HG02981 (cell line): ENCODE data around the gene INPP5D.
A peak's percentile ranks its signal among the peaks of the same experiment; 100 is the strongest.
"Not testable (repeated sequence)": the region's sequence is repeated elsewhere in the genome, so short reads cannot be mapped to it uniquely, and the experiment has no call there.

Experiments used
- ATAC-seq: cut with Tn5 transposase; IDR thresholded peaks from one replicate; pipeline ENCODE4 v1.9.1; 2021; ENCODE audit warnings: mild to moderate bottlenecking, moderate library complexity; ENCODE audit not compliant: unreplicated experiment

INPP5D gene

DNA sequence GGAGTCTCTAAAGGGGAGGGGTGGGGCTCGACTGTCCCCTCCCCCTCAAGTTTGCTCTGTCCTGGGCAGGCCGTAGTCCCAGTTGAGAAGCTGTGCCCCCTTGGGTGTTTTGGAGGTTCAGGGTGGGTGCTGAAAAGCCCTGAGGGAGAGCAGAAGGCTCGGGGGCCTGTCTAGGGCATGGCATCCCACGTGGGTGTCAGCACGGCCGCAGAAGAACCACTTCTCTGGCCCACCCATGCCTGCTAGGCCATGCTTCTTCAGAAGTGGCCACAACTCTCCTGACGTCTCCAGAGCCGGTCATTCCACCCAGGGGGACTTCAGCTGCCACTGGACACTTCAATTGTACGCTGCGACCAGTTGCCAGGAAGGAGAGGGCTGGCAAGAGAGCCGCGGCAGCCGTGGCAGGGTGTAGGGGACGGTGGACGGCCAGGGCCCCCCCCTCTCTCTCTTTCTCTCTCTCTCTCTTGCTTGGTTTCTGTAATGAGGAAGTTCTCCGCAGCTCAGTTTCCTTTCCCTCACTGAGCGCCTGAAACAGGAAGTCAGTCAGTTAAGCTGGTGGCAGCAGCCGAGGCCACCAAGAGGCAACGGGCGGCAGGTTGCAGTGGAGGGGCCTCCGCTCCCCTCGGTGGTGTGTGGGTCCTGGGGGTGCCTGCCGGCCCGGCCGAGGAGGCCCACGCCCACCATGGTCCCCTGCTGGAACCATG is at the start of gene INPP5D:
Gene INPP5D (plus strand): TSS at position 546 of the 704 bp plus-strand sequence. CDS start 137 bp downstream, at position 683.
- peak; percentile 52 for ATAC-seq

DNA sequence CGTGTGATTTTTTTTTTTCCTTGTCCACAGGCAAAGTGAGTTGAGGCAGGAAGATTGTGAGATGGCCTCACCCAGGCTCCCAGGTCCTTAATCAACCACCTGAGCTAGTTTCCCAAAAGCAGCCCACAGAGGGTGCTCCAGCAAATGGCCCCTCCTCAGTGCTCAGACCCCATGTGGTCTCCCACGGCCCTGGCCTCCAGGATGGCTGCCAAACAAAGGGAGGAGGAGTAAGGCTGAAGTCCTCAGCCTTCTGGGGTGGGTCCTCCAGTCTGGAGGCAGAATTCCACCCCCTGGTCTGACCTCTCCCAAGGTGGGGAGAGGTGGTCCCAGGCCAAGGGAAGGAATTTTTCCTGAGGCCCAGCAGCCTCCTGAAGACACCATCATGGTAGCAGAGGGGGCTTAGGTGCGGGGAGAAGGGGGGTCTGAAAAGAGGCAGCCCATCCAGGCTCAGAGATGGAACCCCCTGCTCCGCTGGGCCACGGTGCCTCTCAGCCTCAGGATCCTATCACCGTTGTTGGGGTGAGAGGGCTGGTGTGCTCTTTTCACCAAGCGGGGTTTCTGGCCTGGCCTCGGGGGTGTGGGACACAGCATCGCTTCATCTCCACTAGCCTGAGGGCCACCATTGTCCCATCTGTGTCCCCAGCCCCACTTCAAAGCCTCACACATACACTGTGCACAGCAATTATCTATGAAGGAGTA is 49.4 kb upstream of the INPP5D start:
- ATAC-seq = no peak

DNA sequence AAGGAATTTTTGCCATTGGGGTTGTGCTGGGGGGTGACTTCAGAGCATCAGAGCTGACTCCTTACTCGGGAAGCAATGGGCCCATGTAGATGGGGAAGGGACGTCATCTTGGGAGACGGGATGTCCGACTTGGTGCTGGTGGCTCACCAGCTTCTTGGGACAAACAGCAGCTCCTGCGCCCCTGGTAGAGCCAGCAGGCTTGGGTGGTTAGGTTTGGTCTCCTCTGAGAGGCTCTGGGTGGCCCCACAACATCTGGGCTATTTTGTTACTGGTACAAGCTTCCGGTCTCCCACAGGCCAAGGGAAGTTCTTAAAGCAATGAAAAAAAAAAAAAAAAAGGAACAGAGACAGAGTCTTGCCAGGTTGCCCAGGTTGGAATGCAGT is 48.9 kb upstream of the INPP5D start:
- no peak for ATAC-seq

DNA sequence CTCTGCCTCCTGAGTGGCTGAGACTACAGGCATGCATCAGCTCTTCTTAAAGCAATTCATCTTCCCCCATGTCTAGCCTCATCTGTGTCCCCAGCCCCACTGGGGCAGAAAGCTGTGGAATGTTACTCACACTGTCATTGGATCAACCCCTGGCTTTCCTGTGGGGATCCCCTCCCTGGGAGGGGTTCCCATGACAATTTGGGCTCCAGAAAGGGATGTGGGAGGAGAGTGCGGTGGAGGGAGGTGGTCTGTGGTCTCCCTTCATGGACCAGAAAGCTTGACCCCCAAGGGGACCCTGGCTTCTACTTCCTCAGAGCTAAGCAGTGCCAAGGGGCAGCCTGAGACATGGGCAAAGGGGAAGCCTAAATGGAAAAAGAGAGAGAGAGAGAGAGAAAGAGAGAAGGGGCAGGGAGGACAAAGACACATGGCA is 48.4 kb upstream of the INPP5D start:
- ATAC-seq = no peak

DNA sequence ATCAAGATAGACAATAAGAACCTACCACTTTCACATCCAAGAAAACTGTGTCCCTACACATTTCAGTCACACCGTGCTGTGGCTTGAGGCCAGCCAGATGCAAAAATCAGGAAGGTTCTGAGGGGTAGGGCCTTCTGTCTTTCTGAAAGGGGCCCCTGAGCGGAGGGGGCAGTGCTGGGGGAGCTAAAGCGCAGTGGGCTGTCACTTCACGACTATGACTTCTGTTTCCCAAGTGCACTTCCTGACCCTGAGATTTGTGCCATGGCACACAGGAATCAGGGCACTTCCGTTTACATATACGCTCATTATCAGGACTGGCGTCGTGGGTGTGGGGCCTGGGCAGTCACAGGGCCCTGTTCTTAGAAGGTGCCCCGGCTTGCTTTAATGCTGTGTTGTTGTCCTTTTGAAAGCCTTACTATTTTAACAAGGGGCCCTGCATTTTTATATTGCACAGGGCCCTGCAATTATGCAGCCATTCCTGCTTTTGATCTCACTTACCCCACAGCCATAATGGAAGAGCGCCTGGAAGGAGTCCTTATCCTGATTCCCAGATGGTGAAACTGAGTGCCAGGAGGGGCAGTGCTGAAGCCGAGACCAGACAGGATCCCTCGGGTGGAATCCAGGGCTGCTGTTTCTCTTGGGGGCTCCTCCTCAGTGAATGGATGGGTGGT is 47.7 kb upstream of the INPP5D start:
- ATAC-seq = no peak

DNA sequence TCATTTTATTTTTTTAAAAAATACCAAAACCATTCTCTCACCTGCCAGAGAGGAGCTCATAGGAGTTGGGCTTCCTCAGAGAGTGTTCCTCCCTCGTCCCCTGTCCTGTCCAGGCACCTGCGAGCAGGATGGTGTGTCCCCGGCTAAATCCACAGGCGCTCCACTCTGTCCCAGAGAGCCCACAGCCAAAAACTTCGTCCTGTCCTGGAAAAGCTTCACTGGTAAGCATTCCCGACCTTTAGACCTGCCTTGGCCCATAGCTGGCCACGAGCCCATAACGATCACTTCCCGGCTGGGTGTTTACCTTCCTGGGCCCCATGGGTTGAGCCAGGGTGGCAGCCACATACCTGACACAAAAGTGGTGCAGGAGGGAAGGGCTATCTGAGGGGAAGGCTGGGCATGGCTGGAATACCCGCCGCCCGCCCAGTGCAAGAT is 47.1 kb upstream of the INPP5D start, which contains the start of gene NGEF:
Gene NGEF (minus strand): TSS at position 230 of the 435 bp plus-strand sequence. CDS start 38,366 bp downstream, outside the sequence.
- ATAC-seq = no peak

DNA sequence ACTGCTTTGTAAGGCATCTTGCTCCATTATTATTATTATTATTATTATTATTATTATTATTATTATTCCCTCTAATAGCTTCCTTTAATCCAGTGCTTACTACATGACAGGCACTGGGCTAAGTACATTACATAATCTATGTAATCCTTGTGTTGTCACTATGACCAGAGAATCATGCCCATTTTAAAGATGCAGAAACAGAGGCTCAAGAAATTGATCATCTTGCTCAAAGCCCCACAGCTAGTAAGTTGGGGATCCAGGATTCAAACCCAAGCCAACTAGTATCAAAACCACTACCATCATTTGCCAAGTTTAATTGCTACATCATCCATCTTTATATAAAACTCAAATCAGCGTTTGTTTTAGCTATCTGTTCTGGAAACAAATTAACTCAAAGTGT is 46.5 kb upstream of the INPP5D start:
- no peak for ATAC-seq

DNA sequence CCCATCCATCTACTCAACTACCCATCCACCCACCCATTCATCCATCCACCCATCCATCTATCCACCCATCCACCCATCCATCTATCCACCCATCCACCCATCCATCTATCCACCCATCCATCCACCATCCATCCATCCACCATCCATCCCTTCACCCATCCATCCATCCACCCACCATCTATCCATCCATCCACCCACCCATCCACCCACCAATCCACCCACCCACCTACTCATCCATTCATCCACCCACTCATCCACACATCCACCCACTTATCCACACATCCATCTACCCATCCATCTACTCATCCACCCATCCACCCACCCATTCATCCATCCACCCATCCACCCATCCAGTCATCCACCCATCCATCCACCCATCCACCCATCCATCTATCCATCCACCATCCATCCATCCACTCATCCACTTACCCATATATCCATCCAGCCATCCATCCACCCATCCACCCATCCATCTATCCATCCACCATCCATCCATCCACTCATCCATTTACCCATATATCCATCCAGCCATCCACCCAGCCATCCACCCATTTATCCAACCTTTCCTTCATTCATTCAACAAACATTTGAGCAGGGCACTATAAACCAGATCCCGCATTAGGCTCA is 45.0 kb upstream of the INPP5D start:
- ATAC-seq = no peak

DNA sequence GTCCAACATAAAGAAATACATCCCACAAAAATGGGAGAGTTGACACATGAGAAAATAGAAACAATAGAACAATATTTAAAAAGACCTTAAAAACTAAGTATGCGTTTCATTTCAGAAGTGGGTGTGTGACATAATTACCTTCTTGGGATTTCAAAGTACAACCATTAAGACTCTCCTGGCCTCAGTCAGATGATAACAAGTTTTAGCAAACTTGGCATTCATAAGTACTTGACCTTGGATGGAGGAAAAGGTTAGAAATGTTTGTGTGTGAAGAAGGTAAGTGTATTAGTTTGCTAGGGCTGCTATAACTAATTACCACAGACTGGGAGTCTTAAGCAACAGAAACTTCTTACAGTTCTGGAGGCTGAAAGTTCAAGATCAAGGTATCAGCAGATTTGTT is 42.2 kb upstream of the INPP5D start:
- ATAC-seq = no peak

DNA sequence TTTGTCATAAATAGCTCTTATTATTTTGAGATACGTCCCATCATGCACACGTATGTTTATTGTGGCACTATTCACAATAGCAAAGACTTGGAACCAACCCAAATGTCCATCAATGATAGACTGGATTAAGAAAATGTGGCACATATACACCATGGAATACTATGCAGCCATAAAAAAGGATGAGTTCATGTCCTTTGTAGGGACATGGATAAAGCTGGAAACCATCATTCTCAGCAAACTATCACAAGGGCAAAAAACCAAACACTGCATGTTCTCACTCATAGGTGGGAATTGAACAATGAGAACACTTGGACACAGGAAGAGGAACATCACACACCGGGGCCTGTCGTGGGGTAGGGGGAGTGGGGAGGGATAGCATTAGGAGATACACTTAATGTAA is 40.5 kb upstream of the INPP5D start:
- ATAC-seq = not testable (repeated sequence)

DNA sequence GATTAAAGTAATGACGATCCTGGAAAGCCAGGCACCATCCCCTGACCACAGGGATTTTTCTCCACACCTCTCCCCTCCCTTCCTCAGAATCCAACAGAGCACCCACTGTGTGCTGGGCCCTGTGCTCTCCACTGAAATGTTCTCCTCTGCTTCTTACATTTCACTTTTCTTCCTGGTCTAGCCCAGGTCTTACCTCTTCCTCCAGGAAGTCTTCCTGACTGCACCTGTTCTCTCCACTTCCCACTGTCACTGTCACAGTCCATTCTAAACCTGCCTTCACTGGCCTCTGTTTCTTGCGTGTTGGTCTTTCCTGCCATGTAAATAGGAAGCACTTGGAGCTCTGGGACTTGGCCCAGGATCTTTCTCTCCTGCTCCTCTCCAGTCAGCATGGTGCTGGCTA is 39.7 kb upstream of the INPP5D start:
- ATAC-seq = no peak

DNA sequence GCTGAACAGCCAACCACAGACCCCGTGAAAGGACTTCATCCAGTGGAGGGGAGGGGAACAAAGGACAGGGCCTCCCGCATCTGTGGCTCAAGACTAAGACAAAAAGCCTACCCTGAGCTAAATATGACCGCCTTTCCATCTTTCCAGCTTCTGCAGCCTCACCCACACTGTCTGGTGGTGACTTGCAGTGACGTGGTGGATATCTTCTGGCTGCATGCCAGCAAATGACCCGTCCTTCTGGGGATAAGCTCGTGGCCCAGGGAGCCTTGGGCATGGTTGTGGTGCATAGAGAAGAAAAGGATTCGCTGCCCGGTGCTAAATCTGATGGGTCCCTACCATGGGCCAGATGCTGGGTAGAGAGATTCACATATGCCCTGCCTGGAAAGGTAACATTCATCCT is 38.4 kb upstream of the INPP5D start:
- no peak for ATAC-seq

DNA sequence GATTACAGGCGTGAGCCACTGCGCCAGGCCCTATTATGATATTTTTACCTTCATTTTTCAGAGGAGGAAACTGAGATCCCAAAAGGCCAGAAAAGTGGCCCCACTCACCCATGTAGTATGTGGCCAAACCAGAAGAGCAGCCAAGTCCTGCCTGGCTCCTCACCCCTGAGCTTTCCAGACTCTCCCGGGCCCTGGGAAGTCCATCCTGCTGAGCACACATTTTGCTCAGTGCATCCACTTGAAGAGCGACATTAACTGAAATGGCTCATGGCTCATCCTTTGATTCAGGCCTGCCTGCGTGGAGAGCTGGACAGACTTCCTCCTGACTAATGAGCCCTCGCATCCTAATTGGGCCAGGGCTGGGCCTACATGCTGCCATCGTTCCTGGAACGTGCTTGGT is 37.6 kb upstream of the INPP5D start:
- no peak for ATAC-seq

DNA sequence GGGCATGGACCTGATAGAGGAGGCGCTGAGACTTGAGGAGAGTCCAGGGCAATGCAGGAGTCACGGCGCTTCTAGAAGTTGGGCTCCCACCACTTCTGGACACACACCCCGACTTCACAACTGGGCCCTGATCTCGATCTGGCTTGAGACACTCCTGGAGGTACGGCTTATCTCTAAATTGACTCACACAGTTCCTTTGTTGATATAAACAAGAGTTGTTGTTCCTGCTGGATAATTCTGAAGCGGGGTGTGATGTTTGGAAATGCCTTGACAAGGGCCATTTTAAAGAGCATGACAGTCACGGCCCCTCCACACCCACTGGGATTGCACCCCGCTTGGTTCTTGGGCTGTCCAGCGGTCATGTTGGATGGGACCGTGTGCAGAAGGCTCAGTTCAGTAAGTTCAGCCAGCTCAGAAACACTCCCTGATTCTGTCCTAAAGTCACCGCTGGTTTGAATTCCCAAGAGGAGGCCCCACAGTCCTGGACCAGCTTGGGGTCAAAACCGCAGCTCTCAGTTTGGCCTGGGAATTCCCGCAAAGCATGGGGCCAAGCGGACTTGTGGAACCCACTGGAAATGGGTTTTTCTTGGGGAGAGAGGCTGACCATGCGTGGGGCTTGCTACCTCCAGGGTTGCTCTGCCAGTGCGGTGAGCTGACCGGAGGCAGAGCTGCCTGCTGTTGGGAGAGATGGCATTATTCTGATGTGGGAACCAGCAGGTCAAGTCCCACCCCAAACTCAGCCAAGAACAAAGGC is 37.0 kb upstream of the INPP5D start:
- no peak for ATAC-seq

DNA sequence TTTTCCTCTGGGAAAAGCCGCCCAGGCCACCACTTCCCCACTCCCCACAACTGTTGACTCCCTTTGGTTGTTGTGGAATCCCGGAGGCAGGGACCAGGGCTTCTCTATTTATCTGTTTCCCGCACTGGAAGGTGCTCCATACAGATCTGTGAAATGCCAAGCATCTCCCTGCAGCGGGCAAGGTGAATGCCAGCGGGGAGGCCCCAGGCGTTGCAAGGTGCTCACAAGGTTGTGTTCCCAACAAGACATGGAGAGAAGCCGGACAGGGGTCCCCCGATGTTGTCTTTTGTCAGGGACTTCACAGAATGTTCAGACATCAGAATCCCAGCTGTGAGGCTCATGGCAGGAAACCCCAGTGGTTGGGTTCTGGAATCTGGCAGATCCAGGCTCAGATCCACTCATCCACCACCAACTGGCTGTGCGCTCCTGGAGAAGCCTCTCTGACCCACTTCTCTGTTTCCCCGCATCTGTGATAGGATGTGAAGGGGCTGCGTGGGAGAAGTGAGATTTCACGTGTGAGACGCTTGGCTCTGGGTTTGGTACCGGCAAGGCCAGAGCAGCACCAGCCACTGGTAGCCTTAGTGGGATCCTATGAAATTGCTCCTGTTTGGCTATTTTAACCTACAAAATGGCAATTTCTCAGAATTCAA is 36.3 kb upstream of the INPP5D start:
- no peak for ATAC-seq

DNA sequence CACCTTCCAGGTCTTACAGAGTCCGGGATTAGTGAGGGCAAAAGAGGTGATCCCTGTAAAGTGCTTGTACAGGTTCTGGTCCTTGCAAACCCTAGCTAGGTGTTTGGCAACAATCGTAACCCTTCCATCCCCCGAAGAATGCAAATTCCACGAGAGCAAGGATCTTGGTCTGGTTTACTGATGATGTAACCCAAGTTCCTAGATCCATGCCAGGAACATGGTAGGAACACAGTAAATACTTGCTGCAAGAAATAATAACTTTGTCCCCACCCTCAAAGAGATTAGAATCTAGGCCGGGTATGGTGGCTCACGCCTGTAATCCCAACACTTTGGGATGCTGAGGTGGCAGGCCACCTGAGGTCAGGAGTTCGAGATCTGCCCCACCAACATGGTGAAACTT is 34.4 kb upstream of the INPP5D start:
- ATAC-seq = no peak

DNA sequence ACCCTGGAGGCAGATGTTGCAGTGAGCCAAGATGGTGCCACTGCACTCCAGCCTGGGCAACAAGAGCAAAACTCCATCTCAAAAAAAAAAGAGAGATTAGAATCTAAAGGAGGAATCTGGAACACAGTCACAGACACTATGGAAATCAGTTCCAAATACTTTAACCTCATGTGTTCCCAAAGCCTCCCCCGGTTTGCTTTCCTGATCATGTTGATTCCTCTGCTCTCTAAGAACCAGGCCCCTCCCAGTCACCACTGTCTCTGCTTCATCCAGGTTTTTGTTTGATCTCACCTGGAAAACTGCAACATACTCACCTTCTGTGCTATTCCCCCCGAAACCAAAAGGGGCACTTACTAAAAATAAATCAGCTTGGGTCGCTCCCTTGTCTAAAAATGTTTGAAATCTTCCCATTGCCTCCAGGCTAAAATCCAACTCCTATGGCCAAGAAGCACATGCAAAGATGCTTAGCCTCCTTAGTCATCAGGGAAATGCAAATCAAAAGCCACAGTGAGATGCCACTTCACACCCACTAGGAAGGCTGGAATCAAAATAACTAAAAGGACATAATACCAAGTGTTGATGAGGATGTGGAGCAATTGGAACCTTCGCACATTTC is 33.8 kb upstream of the INPP5D start:
- no peak for ATAC-seq

DNA sequence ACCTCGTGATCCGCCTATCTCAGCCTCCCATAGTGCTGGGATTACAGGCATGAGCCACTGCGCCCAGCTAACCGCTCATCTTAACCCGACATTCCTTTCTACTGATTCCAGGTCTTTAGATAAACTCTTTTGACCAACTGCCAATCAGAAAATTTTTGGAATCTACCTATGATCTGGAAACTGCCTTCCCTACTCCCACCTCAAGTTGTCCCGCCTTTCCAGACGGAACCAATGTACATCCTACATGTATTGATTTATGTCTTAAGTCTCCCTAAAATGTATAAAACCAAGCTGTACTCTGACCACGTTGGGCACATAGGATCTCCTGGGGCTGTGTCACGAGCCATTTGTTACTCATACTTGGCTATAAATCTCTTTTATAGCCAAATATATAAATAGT is 30.8 kb upstream of the INPP5D start:
- no peak for ATAC-seq

DNA sequence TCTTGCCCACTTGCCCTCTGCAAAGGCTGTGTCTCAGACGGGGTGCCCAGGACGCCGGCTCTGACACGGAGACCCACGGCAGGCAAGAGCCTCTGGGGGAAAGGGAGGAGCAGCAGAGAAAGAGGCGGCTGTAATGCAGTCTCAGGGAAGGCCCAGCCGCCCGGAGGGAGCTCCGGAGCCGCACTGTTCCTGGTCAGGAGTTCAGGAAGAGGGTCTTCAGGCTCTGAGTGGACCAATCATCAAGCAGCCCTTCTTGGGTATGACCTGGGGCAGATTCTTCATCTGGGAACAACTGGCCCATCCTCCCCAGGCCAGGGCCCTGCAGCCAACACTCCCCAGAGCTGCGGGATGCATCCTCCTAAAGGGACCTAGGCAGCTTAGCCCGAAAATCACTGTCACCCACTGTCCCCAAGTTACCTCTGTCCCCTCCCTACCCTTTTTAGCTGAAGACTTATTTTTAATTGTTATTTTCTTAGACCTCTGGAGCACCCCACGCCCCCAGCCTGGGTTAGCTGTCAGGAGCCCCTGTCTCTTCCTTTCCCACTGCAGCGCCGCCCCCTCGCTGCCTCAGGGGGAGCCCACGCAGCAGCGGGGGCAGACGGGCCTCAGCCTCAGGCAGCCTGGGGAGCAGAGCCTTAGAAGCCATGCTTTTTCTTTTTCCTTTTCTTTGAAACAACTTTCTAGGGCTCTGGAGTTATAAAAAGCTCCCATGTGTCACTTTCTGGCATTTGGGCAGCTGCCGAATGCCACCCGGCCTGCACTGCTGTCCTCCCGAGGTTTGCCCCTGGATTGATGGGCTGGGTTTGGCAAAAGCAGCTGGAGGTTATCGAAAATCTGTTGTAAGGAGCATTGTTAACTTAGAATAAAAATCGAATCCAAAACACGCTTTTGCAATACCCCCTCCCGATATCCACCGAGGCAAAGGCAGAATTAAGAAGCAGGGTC is 28.3 kb upstream of the INPP5D start:
- ATAC-seq = no peak
